Tibial nerve (tissue), 4 donors: ENCODE measurements around the gene RBP3. TPM values are rescaled to one million over a fixed set of nuclear protein-coding genes. Genes with fewer than 3 reads are reported as not detected.

ENCODE experiments used
- DNase-seq, 2 donors: peaks; one replicate each; pipeline ENCODE4 v3.0.0-alpha.2; 2019; ENCODE audit warnings: low spot score in 2 of 2
- H3K27ac ChIP-seq, 4 donors: fragments of 200-600 bp; sonication (generic) in 3 of 4; one replicate each; pipeline ENCODE4 v1.5.1; 2017 to 2019; ENCODE audit warnings: mild to moderate bottlenecking in 1 of 4
- H3K27me3 ChIP-seq, 2 donors: fragments of 200-600 bp; sonication (generic) in 1 of 2; one replicate each; pipeline versions ENCODE4 v1.5.1 to v1.6.0; 2017 to 2019
- H3K36me3 ChIP-seq, 3 donors: fragments of 200-600 bp; sonication (generic); one replicate each; pipeline ENCODE4 v1.5.1; 2018 to 2019
- H3K4me1 ChIP-seq, 4 donors: fragments of 200-600 bp; sonication (generic) in 3 of 4; one replicate each; pipeline ENCODE4 v1.5.1; 2017 to 2019
- H3K4me3 ChIP-seq, 4 donors: fragments of 200-600 bp; sonication (generic) in 3 of 4; one replicate each; pipeline ENCODE4 v1.5.1; 2017 to 2019; ENCODE audit warnings: mild to moderate bottlenecking in 1 of 4, moderate library complexity in 1 of 4
- H3K9me3 ChIP-seq, 4 donors: fragments of 200-600 bp; sonication (generic) in 3 of 4; one replicate each; pipeline ENCODE4 v1.5.1; 2017 to 2019
- EP300 ChIP-seq, 2 donors: sonication (generic); formaldehyde crosslinking; IDR thresholded peaks; one replicate each; pipeline ENCODE4 v1.6.1; 2017; ENCODE audit warnings: antibody characterized with exemption in 2 of 2, mild to moderate bottlenecking in 1 of 2
- POLR2A ChIP-seq, 2 donors: fragments of 450-650 bp; IDR thresholded peaks; one replicate each; pipeline ENCODE4 v1.6.1; 2017; ENCODE audit warnings: antibody characterized with exemption in 2 of 2, mild to moderate bottlenecking in 2 of 2, moderate library complexity in 2 of 2
- whole genome bisulfite sequencing, 2 donors: methylation state at CpG; one replicate each; pipeline ENCODE4 v1.1.5; 2018; 5-methylcytosine and 5-hydroxymethylcytosine counted together
- total RNA-seq, 4 donors: library from RNA; depleted of rRNA; stranded (reverse); fragments of >200 nt; gene quantifications; one replicate each; pipeline ENCODE4 v1.1.0, GENCODE V29; 2016
- TF ChIP-seq, protein P1 (sequence below), 5 experiments: fragments of 200-600 bp in 3 of 5; fragments of 450-650 bp in 2 of 5; sonication (generic) in 3 of 5; IDR thresholded peaks; one replicate each; pipeline ENCODE4 v1.5.1; 2016 to 2019; ENCODE audit warnings: antibody characterized with exemption in 5 of 5, mild to moderate bottlenecking in 3 of 5, moderate library complexity in 2 of 5

Gene RBP3
- total RNA-seq, 4 donors from 2014 or later = not detected

DNA sequence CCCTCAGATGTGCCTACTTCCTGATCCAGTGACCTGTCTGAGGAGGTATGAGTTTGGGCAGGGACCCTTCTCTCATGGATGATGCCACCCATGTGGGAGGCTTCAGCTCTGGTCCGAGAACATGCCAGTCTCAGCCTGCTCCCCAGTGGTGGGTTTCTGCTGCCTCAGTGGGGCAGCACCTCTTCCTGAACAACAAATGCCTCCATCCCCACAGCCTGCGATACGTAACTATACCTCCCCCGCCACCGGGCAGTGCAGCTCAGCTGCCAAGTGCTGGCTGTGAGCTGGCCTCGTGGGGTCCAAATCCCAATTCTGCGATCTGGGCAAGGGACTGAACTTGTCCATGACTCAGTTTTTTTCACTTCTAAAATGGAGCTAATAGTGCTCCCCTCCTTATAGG lies 45.1 kb upstream of the RBP3 start:
- Histone ChIP-seq H3K27me3 (peaks cover 0 to 22% of the 10 kb centered on the region in 2 donors), H3K36me3 (no peaks in the 10 kb centered on the region), H3K9me3 (no peaks in the 10 kb centered on the region), H3K27ac (no peak overlapping the region), H3K4me1 (peaks cover 0 to 29% (median 9%) of the 10 kb centered on the region in 4 donors), H3K4me3 (no peak overlapping the region)
- WGBS, 2 donors = 86 to 87% methylated on average over 7 of the region's 7 CpGs
- TF ChIP-seq, protein P1, sequence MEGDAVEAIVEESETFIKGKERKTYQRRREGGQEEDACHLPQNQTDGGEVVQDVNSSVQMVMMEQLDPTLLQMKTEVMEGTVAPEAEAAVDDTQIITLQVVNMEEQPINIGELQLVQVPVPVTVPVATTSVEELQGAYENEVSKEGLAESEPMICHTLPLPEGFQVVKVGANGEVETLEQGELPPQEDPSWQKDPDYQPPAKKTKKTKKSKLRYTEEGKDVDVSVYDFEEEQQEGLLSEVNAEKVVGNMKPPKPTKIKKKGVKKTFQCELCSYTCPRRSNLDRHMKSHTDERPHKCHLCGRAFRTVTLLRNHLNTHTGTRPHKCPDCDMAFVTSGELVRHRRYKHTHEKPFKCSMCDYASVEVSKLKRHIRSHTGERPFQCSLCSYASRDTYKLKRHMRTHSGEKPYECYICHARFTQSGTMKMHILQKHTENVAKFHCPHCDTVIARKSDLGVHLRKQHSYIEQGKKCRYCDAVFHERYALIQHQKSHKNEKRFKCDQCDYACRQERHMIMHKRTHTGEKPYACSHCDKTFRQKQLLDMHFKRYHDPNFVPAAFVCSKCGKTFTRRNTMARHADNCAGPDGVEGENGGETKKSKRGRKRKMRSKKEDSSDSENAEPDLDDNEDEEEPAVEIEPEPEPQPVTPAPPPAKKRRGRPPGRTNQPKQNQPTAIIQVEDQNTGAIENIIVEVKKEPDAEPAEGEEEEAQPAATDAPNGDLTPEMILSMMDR (IDR thresholded peaks at IDR 0.05) = no peak
- no peak for TF ChIP-seq POLR2A (IDR thresholded peaks at IDR 0.05)
- no peak for TF ChIP-seq EP300 (IDR thresholded peaks at IDR 0.05)
- DNase-seq = no peak

DNA sequence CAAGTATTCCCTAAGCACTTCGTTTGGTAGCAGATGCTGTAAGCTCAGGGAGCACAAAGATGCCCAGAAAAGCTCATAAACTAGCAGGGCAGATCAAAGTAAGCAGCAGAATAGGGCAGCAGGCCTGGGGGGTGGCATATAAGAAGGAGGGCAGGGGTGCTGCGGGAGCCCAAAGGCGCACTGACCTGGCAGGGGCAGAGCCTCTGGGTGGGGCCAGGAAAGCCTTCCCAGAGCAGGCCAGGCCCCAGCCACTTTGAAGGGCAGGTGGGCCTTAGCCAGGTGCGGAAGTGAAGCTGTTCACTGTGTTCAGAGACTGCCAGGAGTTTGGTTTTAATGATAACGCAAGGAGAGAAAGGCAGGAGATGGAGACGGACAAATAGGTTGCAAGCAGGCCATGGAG lies 44.3 kb upstream of the RBP3 start:
- peaks cover 0 to 25% (median 9%) of the 10 kb centered on the region in 4 donors for H3K4me1 ChIP-seq
- 85 to 87% methylated on average over 6 of the region's 6 CpGs for WGBS, 2 donors
- peaks cover 0 to 22% of the 10 kb centered on the region in 2 donors for H3K27me3 ChIP-seq
- TF ChIP-seq EP300 (IDR thresholded peaks at IDR 0.05) (no peak), POLR2A (IDR thresholded peaks at IDR 0.05) (no peak)
- TF ChIP-seq, protein P1 (IDR thresholded peaks at IDR 0.05) = no peak
- H3K36me3 ChIP-seq = no peaks in the 10 kb centered on the region
- no peak overlapping the region for H3K27ac ChIP-seq
- H3K4me3 ChIP-seq = no peak overlapping the region
- no peak for DNase-seq
- no peaks in the 10 kb centered on the region for H3K9me3 ChIP-seq

DNA sequence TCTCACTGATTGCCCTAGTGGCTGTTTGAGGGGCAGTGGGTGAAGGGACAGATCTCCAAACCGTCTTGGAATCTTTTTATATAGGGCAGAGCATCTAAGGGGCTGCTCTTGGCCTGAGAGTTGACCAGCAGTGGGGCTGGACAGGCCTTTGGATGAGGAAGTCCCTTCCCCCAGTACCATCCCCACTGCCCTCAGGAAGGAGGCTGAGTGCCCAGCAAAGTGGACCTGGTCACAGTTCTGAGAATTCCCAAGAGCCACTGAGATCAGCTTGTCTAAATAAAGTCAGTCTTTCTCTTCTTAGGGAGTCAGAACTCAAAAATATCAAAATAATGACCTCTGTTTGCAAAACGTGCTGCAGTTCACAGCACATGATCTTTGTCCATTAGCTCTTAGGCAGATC lies 42.6 kb upstream of the RBP3 start:
- TF ChIP-seq POLR2A (IDR thresholded peaks at IDR 0.05) (no peak), EP300 (IDR thresholded peaks at IDR 0.05) (no peak)
- TF ChIP-seq, protein P1 (IDR thresholded peaks at IDR 0.05) = no peak
- Histone ChIP-seq H3K27ac (no peak overlapping the region), H3K36me3 (peaks cover 0 to 6% (median 0%) of the 10 kb centered on the region in 3 donors), H3K27me3 (peaks cover 0 to 19% of the 10 kb centered on the region in 2 donors), H3K9me3 (no peaks in the 10 kb centered on the region), H3K4me3 (no peak overlapping the region), H3K4me1 (peaks cover 0 to 9% (median 5%) of the 10 kb centered on the region in 4 donors)
- DNase-seq = no peak
- 26 to 54% methylated on average over 2 of the region's 2 CpGs for WGBS, 2 donors

DNA sequence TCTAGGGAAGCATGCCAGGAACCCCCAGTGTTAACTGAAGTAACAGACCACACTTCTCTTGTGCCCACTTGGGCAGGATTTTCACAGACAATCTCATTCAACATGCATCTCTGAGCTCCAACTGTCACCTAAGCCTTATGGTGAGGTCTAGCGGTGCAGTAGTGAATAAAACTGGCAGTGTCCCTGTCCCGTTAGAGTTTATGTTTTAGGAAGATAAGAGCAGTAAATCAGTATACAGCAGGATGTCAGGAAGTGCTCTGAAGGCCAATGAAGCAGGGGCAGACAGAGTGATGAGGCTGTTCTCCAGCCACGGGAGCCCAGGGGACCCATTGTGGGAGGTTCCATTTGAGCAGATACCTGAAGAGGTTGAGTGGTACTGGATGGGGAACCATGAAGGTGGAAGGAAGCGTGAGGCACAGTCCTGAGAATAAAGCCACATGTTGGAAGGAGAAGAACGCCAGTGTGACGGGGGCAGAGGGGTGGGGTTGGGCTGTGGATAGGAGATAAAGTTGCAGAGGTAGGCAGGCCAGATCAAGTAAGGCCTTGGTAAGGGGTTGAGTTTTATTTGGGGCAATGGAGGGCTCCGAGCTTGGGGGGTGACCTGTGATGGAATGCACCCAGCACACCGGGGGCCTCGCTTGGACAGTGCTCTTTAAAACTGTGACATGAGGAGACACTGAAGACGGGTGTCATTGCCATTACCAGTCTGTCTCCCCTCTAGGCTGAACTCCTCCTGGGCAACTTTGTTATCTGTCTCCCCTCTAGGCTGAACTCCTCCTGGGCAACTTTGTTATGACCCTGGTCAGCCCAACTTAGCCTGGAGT lies 41.6 kb upstream of the RBP3 start:
- 75 to 81% methylated on average over 10 of the region's 10 CpGs for WGBS, 2 donors
- H3K27ac ChIP-seq = no peak overlapping the region
- H3K4me1 ChIP-seq = peaks cover 0 to 3% (median 0%) of the 10 kb centered on the region in 4 donors
- H3K27me3 ChIP-seq = peaks cover 0 to 10% of the 10 kb centered on the region in 2 donors
- no peaks in the 10 kb centered on the region for H3K9me3 ChIP-seq
- H3K36me3 ChIP-seq = peaks cover 0 to 6% (median 0%) of the 10 kb centered on the region in 3 donors
- no peak overlapping the region for H3K4me3 ChIP-seq
- TF ChIP-seq, protein P1 (IDR thresholded peaks at IDR 0.05) = no peak
- TF ChIP-seq POLR2A (IDR thresholded peaks at IDR 0.05) (no peak), EP300 (IDR thresholded peaks at IDR 0.05) (no peak)
- DNase-seq = no peak

DNA sequence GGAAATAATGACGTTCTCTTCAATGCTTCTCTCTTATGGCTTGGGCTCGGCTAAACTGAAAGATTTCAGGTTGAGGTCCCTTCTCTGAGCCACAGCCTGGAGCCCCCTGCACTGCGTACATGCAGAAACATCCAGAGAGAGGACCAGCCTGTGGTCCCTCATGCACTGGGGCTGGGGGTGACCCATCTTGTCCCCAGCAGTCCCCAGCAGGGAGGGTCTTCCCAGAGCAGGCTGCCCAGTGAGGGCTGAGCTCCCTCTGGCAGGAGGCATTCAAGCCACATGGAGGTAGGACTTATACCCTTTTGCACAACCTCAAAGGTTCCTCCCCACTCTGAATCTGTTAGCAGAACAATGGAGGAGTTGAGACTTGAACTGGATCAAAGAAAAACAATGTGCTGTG lies 40.8 kb upstream of the RBP3 start:
- Histone ChIP-seq H3K27ac (no peak overlapping the region), H3K9me3 (no peaks in the 10 kb centered on the region), H3K4me3 (no peak overlapping the region), H3K4me1 (peaks cover 0 to 10% (median 0%) of the 10 kb centered on the region in 4 donors), H3K36me3 (peaks cover 0 to 6% (median 0%) of the 10 kb centered on the region in 3 donors), H3K27me3 (peaks cover 0 to 2% of the 10 kb centered on the region in 2 donors)
- TF ChIP-seq EP300 (IDR thresholded peaks at IDR 0.05) (no peak), POLR2A (IDR thresholded peaks at IDR 0.05) (no peak)
- TF ChIP-seq, protein P1 (IDR thresholded peaks at IDR 0.05) = no peak
- DNase-seq = no peak
- WGBS, 2 donors = 64 to 74% methylated on average over 3 of the region's 3 CpGs
